ENCODE results near the gene SIX4.
"Not testable (repeated sequence)": the region's sequence is repeated elsewhere in the genome, so short reads cannot be mapped to it uniquely, and the experiment has no call there.

SIX4 gene

GRCh38 chr14:60723907-60724618, at the start of gene SIX4:
SIX4 (minus strand) TSS chr14:60724351; CDS start chr14:60724074, 277 bp downstream.
- peak; percentile 52 for DNase-seq (ENCODE audit: low spot score)

GRCh38 chr14:60773558-60773957, 49.4 kb upstream of the SIX4 start:
- no peak for DNase-seq (ENCODE audit: low spot score)

- no peak for DNase-seq (ENCODE audit: low spot score)
These were observed 47.0 kb upstream of the SIX4 start for GRCh38 chr14:60771117-60771516.

GRCh38 chr14:60768602-60769001, 44.5 kb upstream of the SIX4 start:
- DNase-seq (ENCODE audit: low spot score): no peak

GRCh38 chr14:60760644-60761364, 36.7 kb upstream of the SIX4 start:
- DNase-seq (ENCODE audit: low spot score): no peak

GRCh38 chr14:60760209-60760608, 36.1 kb upstream of the SIX4 start:
- no peak for DNase-seq (ENCODE audit: low spot score)

GRCh38 chr14:60758885-60759284, 34.7 kb upstream of the SIX4 start:
- DNase-seq (ENCODE audit: low spot score): no peak

GRCh38 chr14:60757567-60758002, 33.4 kb upstream of the SIX4 start:
- DNase-seq (ENCODE audit: low spot score): no peak

- no peak for DNase-seq (ENCODE audit: low spot score)
These were observed 32.7 kb upstream of the SIX4 start for GRCh38 chr14:60756847-60757246.

- DNase-seq (ENCODE audit: low spot score): no peak
These were observed 29.3 kb upstream of the SIX4 start for GRCh38 chr14:60753264-60754119.

GRCh38 chr14:60744566-60744965, 20.4 kb upstream of the SIX4 start:
- DNase-seq (ENCODE audit: low spot score): no peak

GRCh38 chr14:60738843-60739508, 14.8 kb upstream of the SIX4 start:
- DNase-seq (ENCODE audit: low spot score): no peak

GRCh38 chr14:60736494-60736893, 12.3 kb upstream of the SIX4 start:
- DNase-seq (ENCODE audit: low spot score): peak; percentile 5

- DNase-seq (ENCODE audit: low spot score): peak; percentile 4
These were observed 11.3 kb upstream of the SIX4 start for GRCh38 chr14:60735416-60735815.

GRCh38 chr14:60734465-60735242, 10.5 kb upstream of the SIX4 start, which contains the start of gene MNAT1:
MNAT1 (plus strand) TSS chr14:60734761; CDS start chr14:60734863, 102 bp downstream.
- peak; percentile 92 for DNase-seq (ENCODE audit: low spot score)

- no peak for DNase-seq (ENCODE audit: low spot score)
These were observed 8.8 kb upstream of the SIX4 start for GRCh38 chr14:60732840-60733483.

- not testable (repeated sequence) for DNase-seq (ENCODE audit: low spot score)
These were observed 7.1 kb upstream of the SIX4 start for GRCh38 chr14:60731291-60731690.

GRCh38 chr14:60723116-60723906, 840 bp downstream of the SIX4 start:
- DNase-seq (ENCODE audit: low spot score): peak; percentile 9

- peak; percentile 3 for DNase-seq (ENCODE audit: low spot score)
These were observed 1.6 kb downstream of the SIX4 start for GRCh38 chr14:60722357-60723115.
